ENCODE data around the gene USH2A. TPM values are rescaled to one million over a fixed set of nuclear protein-coding genes. Genes with fewer than 3 reads are reported as not detected.
A peak's percentile ranks its signal among the peaks of the same experiment; 100 is the strongest.
"Not testable (repeated sequence)": the region's sequence is repeated elsewhere in the genome, so short reads cannot be mapped to it uniquely, and the experiment has no call there.

The USH2A gene
- total and polyA plus RNA-seq, 2 experiments from 2014 or later, result under 0.01 to 0.01 TPM

GRCh38 chr1:216015116-216015515 is 408.1 kb downstream of the USH2A start:
- H3F3A ChIP-seq (ENCODE audit: insufficient read depth), result no peaks in the 10 kb centered on the region
- H3K27ac ChIP-seq, result no peak overlapping the region
- no peaks in the 10 kb centered on the region for H3K9me2 ChIP-seq (ENCODE audit: insufficient read depth)
- no peak overlapping the region for H3K4me3 ChIP-seq
- H3K36me3 ChIP-seq (ENCODE audit: low read depth), result no peaks in the 10 kb centered on the region
- H3K9ac ChIP-seq, result no peak overlapping the region
- WGBS, 2 experiments (ENCODE audit: low coverage in 1 of 2, low lambda C conversion rate in 2 of 2, missing lambda C conversion rate in 2 of 2), result 45 to 50% methylated on average over 3 of the region's 3 CpGs
- no peak overlapping the region for H3K4me2 ChIP-seq (ENCODE audit: unreplicated experiment)
- H3K4me1 ChIP-seq (ENCODE audit: insufficient read depth), result no peaks in the 10 kb centered on the region
- 0 out of 2 replicates have a peak, but pooled peaks cover 12% of the 10 kb centered on the region for H3K27me3 ChIP-seq (replicated peaks; ENCODE audit: insufficient read depth)
- TF ChIP-seq EZH2phosphoT487 (IDR thresholded peaks at IDR 0.05; ENCODE audit: insufficient read depth, low read depth) (no peak), EZH2 (IDR thresholded peaks at IDR 0.05; ENCODE audit: insufficient read depth, poor library complexity, severe bottlenecking) (no peak)
- H2AFZ ChIP-seq, result no peak overlapping the region
- H3K79me2 ChIP-seq (ENCODE audit: insufficient read depth), result no peaks in the 10 kb centered on the region
- no peak for DNase-seq
- no peaks in the 10 kb centered on the region for H3K9me3 ChIP-seq (ENCODE audit: low read depth)
- no peaks in the 10 kb centered on the region for H4K20me1 ChIP-seq (ENCODE audit: insufficient read depth)
- in situ Hi-C loops (cut with MboI), result no loop called here

- Histone ChIP-seq H3K4me2 (ENCODE audit: unreplicated experiment) (no peak overlapping the region), H3F3A (ENCODE audit: insufficient read depth) (no peaks in the 10 kb centered on the region), H3K9ac (no peak overlapping the region), H3K9me2 (ENCODE audit: insufficient read depth) (no peaks in the 10 kb centered on the region), H3K4me3 (no peak overlapping the region), H2AFZ (no peak overlapping the region), H3K27ac (no peak overlapping the region), H3K27me3 (replicated peaks; ENCODE audit: insufficient read depth) (0 out of 2 replicates have a peak, but pooled peaks cover 7% of the 10 kb centered on the region), H3K4me1 (ENCODE audit: insufficient read depth) (no peaks in the 10 kb centered on the region), H3K9me3 (ENCODE audit: low read depth) (no peaks in the 10 kb centered on the region), H3K79me2 (ENCODE audit: insufficient read depth) (no peaks in the 10 kb centered on the region), H4K20me1 (ENCODE audit: insufficient read depth) (no peaks in the 10 kb centered on the region), H3K36me3 (ENCODE audit: low read depth) (no peaks in the 10 kb centered on the region)
- WGBS, 2 experiments (ENCODE audit: low coverage in 1 of 2, low lambda C conversion rate in 2 of 2, missing lambda C conversion rate in 2 of 2), result 0 to 1% methylated on average over 2 of the region's 2 CpGs
- no peak for DNase-seq
- in situ Hi-C loops (cut with MboI), result no loop called here
- TF ChIP-seq EZH2 (IDR thresholded peaks at IDR 0.05; ENCODE audit: insufficient read depth, poor library complexity, severe bottlenecking) (no peak), EZH2phosphoT487 (IDR thresholded peaks at IDR 0.05; ENCODE audit: insufficient read depth, low read depth) (no peak)
These were observed 409.2 kb downstream of the USH2A start for GRCh38 chr1:216014086-216014485.

GRCh38 chr1:216009456-216009855 is 413.8 kb downstream of the USH2A start:
- DNase-seq; in situ Hi-C loops (cut with MboI); H3K36me3 ChIP-seq (ENCODE audit: low read depth); H3K79me2 ChIP-seq (ENCODE audit: insufficient read depth); H3K27me3 ChIP-seq (replicated peaks; ENCODE audit: insufficient read depth); H3K9me2 ChIP-seq (ENCODE audit: insufficient read depth); H3K9me3 ChIP-seq (ENCODE audit: low read depth); H3K4me2 ChIP-seq (ENCODE audit: unreplicated experiment); H3K27ac ChIP-seq; H4K20me1 ChIP-seq (ENCODE audit: insufficient read depth); H3F3A ChIP-seq (ENCODE audit: insufficient read depth); H3K9ac ChIP-seq; H3K4me3 ChIP-seq; H3K4me1 ChIP-seq (ENCODE audit: insufficient read depth); H2AFZ ChIP-seq: not testable (repeated sequence)
- 39 to 48% methylated on average over 6 to 10 of the region's 10 CpGs for WGBS, 2 experiments (ENCODE audit: low coverage in 1 of 2, low lambda C conversion rate in 2 of 2, missing lambda C conversion rate in 2 of 2)

- Histone ChIP-seq H3K4me2 (ENCODE audit: unreplicated experiment) (no peak overlapping the region), H3K9ac (no peak overlapping the region), H2AFZ (no peak overlapping the region), H3K9me3 (ENCODE audit: low read depth) (no peaks in the 10 kb centered on the region), H3K27ac (no peak overlapping the region), H3K36me3 (ENCODE audit: low read depth) (no peaks in the 10 kb centered on the region), H3K9me2 (ENCODE audit: insufficient read depth) (no peaks in the 10 kb centered on the region), H3K79me2 (ENCODE audit: insufficient read depth) (no peaks in the 10 kb centered on the region), H3K4me3 (no peak overlapping the region), H3K4me1 (ENCODE audit: insufficient read depth) (no peaks in the 10 kb centered on the region), H3K27me3 (replicated peaks; ENCODE audit: insufficient read depth) (peaks cover 14% of the 10 kb centered on the region; the same call in 1 of the 2 replicates), H4K20me1 (ENCODE audit: insufficient read depth) (no peaks in the 10 kb centered on the region), H3F3A (ENCODE audit: insufficient read depth) (no peaks in the 10 kb centered on the region)
- in situ Hi-C loops (cut with MboI), result no loop called here
- 64% methylated on average over 2 of the region's 2 CpGs for WGBS, 2 experiments (ENCODE audit: low coverage in 1 of 2, low lambda C conversion rate in 2 of 2, missing lambda C conversion rate in 2 of 2)
- peak; percentile 35 for DNase-seq
- no peak for TF ChIP-seq EZH2 (IDR thresholded peaks at IDR 0.05; ENCODE audit: insufficient read depth, poor library complexity, severe bottlenecking)
- TF ChIP-seq EZH2phosphoT487 (IDR thresholded peaks at IDR 0.05; ENCODE audit: insufficient read depth, low read depth), result no peak
These were observed 417.3 kb downstream of the USH2A start for GRCh38 chr1:216005916-216006315.

- no peaks in the 10 kb centered on the region for H3F3A ChIP-seq (ENCODE audit: insufficient read depth)
- H3K4me1 ChIP-seq (ENCODE audit: insufficient read depth), result no peaks in the 10 kb centered on the region
- H3K4me3 ChIP-seq, result no peak overlapping the region
- peak; percentile 55 for DNase-seq
- H3K9me3 ChIP-seq (ENCODE audit: low read depth), result no peaks in the 10 kb centered on the region
- H4K20me1 ChIP-seq (ENCODE audit: insufficient read depth), result no peaks in the 10 kb centered on the region
- 2% methylated on average over 3 of the region's 3 CpGs for WGBS, 2 experiments (ENCODE audit: low coverage in 1 of 2, low lambda C conversion rate in 2 of 2, missing lambda C conversion rate in 2 of 2)
- no peak overlapping the region for H2AFZ ChIP-seq
- no peak overlapping the region for H3K4me2 ChIP-seq (ENCODE audit: unreplicated experiment)
- in situ Hi-C loops (cut with MboI), result no loop called here
- no peak overlapping the region for H3K9ac ChIP-seq
- no peaks in the 10 kb centered on the region for H3K36me3 ChIP-seq (ENCODE audit: low read depth)
- no peak overlapping the region for H3K27ac ChIP-seq
- H3K79me2 ChIP-seq (ENCODE audit: insufficient read depth), result no peaks in the 10 kb centered on the region
- TF ChIP-seq EZH2 (IDR thresholded peaks at IDR 0.05; ENCODE audit: insufficient read depth, poor library complexity, severe bottlenecking), result no peak
- no peak for TF ChIP-seq EZH2phosphoT487 (IDR thresholded peaks at IDR 0.05; ENCODE audit: insufficient read depth, low read depth)
- no peaks in the 10 kb centered on the region; the same call in 1 of the 2 replicates for H3K27me3 ChIP-seq (replicated peaks; ENCODE audit: insufficient read depth)
- H3K9me2 ChIP-seq (ENCODE audit: insufficient read depth), result no peaks in the 10 kb centered on the region
These were observed 430.6 kb downstream of the USH2A start for GRCh38 chr1:215992620-215993019.

All from GM23248 (cell line).